ENCODE measurements around the gene TGM3. TPM values are rescaled to one million over a fixed set of nuclear protein-coding genes. Genes with fewer than 3 reads are reported as not detected.

TGM3 gene
- polyA plus RNA-seq, 1 donor from 2014 or later: 0.24 TPM

GRCh38 chr20:2378893-2379292 is 83.1 kb downstream of the TGM3 start:
- Histone ChIP-seq H3K27ac (ENCODE audit: low read length) (no peak overlapping the region), H3F3A (ENCODE audit: insufficient read depth, low read length, poor library complexity, severe bottlenecking) (no peaks in the 10 kb centered on the region), H4K20me1 (ENCODE audit: insufficient read depth) (no peaks in the 10 kb centered on the region), H3K4me2 (ENCODE audit: low read length) (no peak overlapping the region), H3K79me2 (replicated peaks; ENCODE audit: insufficient read depth, low read length) (no peaks in the 10 kb centered on the region), H2AFZ (ENCODE audit: low read depth, low read length) (no peak overlapping the region), H3K36me3 (ENCODE audit: insufficient read depth, low read length) (no peaks in the 10 kb centered on the region), H3K9ac (ENCODE audit: low read length) (no peak overlapping the region), H3K27me3 (ENCODE audit: insufficient read depth, low read depth, low read length) (no peaks in the 10 kb centered on the region), H3K9me2 (ENCODE audit: insufficient read depth, low read length) (no peaks in the 10 kb centered on the region), H3K9me3 (ENCODE audit: low read length) (no peaks in the 10 kb centered on the region), H3K4me3 (ENCODE audit: low read length) (no peak overlapping the region)
- TF ChIP-seq RAD21 (conservative IDR thresholded peaks at IDR 0.05) (no peak), EP300 (conservative IDR thresholded peaks at IDR 0.05; ENCODE audit: poor library complexity, severe bottlenecking) (no peak), TAF1 (IDR thresholded peaks at IDR 0.05; ENCODE audit: low read depth) (no peak), SMC3 (conservative IDR thresholded peaks at IDR 0.05; ENCODE audit: poor library complexity) (no peak), POLR2AphosphoS5 (IDR thresholded peaks at IDR 0.05) (no peak), MXI1 (conservative IDR thresholded peaks at IDR 0.05; ENCODE audit: poor library complexity, severe bottlenecking) (no peak), EZH2 (IDR thresholded peaks at IDR 0.05; ENCODE audit: borderline replicate concordance, insufficient read depth, low read length, poor library complexity, severe bottlenecking) (no peak)
- TF ChIP-seq, protein P1, sequence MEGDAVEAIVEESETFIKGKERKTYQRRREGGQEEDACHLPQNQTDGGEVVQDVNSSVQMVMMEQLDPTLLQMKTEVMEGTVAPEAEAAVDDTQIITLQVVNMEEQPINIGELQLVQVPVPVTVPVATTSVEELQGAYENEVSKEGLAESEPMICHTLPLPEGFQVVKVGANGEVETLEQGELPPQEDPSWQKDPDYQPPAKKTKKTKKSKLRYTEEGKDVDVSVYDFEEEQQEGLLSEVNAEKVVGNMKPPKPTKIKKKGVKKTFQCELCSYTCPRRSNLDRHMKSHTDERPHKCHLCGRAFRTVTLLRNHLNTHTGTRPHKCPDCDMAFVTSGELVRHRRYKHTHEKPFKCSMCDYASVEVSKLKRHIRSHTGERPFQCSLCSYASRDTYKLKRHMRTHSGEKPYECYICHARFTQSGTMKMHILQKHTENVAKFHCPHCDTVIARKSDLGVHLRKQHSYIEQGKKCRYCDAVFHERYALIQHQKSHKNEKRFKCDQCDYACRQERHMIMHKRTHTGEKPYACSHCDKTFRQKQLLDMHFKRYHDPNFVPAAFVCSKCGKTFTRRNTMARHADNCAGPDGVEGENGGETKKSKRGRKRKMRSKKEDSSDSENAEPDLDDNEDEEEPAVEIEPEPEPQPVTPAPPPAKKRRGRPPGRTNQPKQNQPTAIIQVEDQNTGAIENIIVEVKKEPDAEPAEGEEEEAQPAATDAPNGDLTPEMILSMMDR (IDR thresholded peaks at IDR 0.05; ENCODE audit: poor library complexity, severe bottlenecking): no peak
- TF ChIP-seq, protein P2, sequence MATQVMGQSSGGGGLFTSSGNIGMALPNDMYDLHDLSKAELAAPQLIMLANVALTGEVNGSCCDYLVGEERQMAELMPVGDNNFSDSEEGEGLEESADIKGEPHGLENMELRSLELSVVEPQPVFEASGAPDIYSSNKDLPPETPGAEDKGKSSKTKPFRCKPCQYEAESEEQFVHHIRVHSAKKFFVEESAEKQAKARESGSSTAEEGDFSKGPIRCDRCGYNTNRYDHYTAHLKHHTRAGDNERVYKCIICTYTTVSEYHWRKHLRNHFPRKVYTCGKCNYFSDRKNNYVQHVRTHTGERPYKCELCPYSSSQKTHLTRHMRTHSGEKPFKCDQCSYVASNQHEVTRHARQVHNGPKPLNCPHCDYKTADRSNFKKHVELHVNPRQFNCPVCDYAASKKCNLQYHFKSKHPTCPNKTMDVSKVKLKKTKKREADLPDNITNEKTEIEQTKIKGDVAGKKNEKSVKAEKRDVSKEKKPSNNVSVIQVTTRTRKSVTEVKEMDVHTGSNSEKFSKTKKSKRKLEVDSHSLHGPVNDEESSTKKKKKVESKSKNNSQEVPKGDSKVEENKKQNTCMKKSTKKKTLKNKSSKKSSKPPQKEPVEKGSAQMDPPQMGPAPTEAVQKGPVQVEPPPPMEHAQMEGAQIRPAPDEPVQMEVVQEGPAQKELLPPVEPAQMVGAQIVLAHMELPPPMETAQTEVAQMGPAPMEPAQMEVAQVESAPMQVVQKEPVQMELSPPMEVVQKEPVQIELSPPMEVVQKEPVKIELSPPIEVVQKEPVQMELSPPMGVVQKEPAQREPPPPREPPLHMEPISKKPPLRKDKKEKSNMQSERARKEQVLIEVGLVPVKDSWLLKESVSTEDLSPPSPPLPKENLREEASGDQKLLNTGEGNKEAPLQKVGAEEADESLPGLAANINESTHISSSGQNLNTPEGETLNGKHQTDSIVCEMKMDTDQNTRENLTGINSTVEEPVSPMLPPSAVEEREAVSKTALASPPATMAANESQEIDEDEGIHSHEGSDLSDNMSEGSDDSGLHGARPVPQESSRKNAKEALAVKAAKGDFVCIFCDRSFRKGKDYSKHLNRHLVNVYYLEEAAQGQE (IDR thresholded peaks at IDR 0.05; ENCODE audit: borderline replicate concordance): no peak

DNA sequence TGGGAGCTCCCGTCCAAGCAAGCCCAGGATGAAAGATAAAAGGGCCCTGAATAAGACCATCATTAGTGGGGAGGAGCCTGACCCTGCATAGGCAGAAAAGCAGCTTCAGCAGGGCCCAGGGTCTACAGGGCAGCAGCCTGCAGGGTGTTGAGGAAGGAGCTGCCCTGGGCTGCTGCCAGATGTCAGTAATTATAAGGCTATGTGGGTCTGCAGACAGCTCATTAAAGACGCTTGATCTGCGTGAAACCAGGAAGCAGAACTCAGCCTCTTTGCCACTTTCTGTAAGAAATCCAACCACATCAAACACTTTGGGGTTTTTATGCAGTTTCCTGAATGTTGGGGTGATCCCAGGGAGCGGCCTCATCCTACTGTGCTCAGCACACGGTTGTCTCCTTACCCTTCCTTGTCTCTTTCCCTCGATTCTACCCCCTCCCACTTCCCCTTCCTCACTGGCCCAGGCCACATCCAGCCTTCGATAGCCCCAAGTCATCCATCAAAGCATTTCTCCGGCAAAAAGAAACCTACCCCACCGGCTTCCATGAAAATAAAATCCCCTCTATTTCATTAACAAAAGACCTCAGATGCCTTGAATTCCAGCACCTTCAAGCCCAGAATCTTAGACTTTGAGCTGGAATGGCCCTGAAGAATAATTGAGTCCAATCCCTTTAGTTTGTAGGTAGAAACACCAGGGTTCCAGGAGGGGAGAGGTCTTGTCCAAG is 83.9 kb downstream of the TGM3 start:
- H3K36me3 ChIP-seq (ENCODE audit: insufficient read depth, low read length): no peaks in the 10 kb centered on the region
- H3F3A ChIP-seq (ENCODE audit: insufficient read depth, low read length, poor library complexity, severe bottlenecking): no peaks in the 10 kb centered on the region
- H3K4me3 ChIP-seq (ENCODE audit: low read length): no peak overlapping the region
- H3K9ac ChIP-seq (ENCODE audit: low read length): no peak overlapping the region
- no peaks in the 10 kb centered on the region for H3K9me3 ChIP-seq (ENCODE audit: low read length)
- no peaks in the 10 kb centered on the region for H3K79me2 ChIP-seq (replicated peaks; ENCODE audit: insufficient read depth, low read length)
- H4K20me1 ChIP-seq (ENCODE audit: insufficient read depth): no peaks in the 10 kb centered on the region
- no peaks in the 10 kb centered on the region for H3K9me2 ChIP-seq (ENCODE audit: insufficient read depth, low read length)
- H3K27me3 ChIP-seq (ENCODE audit: insufficient read depth, low read depth, low read length): no peaks in the 10 kb centered on the region
- TF ChIP-seq EZH2 (IDR thresholded peaks at IDR 0.05; ENCODE audit: borderline replicate concordance, insufficient read depth, low read length, poor library complexity, severe bottlenecking) (no peak), EP300 (conservative IDR thresholded peaks at IDR 0.05; ENCODE audit: poor library complexity, severe bottlenecking) (no peak), MXI1 (conservative IDR thresholded peaks at IDR 0.05; ENCODE audit: poor library complexity, severe bottlenecking) (no peak), RAD21 (conservative IDR thresholded peaks at IDR 0.05) (no peak), TAF1 (IDR thresholded peaks at IDR 0.05; ENCODE audit: low read depth) (no peak), POLR2AphosphoS5 (IDR thresholded peaks at IDR 0.05) (no peak), SMC3 (conservative IDR thresholded peaks at IDR 0.05; ENCODE audit: poor library complexity) (no peak)
- TF ChIP-seq, protein P1 (IDR thresholded peaks at IDR 0.05; ENCODE audit: poor library complexity, severe bottlenecking): no peak
- TF ChIP-seq, protein P2 (IDR thresholded peaks at IDR 0.05; ENCODE audit: borderline replicate concordance): no peak
- no peak overlapping the region for H2AFZ ChIP-seq (ENCODE audit: low read depth, low read length)
- no peak overlapping the region for H3K27ac ChIP-seq (ENCODE audit: low read length)
- H3K4me2 ChIP-seq (ENCODE audit: low read length): no peak overlapping the region

Data from neural cell (in vitro differentiated cells).